SK-N-MC (cell line): ENCODE results near the gene SMURF1.

Experiments used
- DNase-seq: peaks from one replicate; pipeline ENCODE4 v3.0.0-alpha.2; 2011; ENCODE audit warnings: low read depth, low spot score
- H3K27ac ChIP-seq: fragments of 200-600 bp; sonication (generic); 2 replicates; pipeline ENCODE4 v1.5.1; 2016; ENCODE audit warnings: mixed run types
- H3K36me3 ChIP-seq: fragments of 200-600 bp; sonication (generic); 2 replicates; pipeline ENCODE4 v1.6.1; 2017; ENCODE audit warnings: antibody characterized with exemption, low read length, mixed read lengths; ENCODE audit not compliant: insufficient read depth
- H3K4me3 ChIP-seq: fragments of 200-600 bp; sonication (generic); 2 replicates; pipeline ENCODE4 v1.5.1; 2016
- H3K9ac ChIP-seq: fragments of 200-600 bp; sonication (generic); 2 replicates; pipeline ENCODE4 v1.8.0; 2017; ENCODE audit warnings: mixed run types, mixed read lengths; ENCODE audit not compliant: insufficient read length
- H3K9me3 ChIP-seq: fragments of 200-600 bp; sonication (generic); 2 replicates; pipeline ENCODE4 v1.6.1; 2017; ENCODE audit warnings: low read depth, mild to moderate bottlenecking, antibody characterized with exemption, low read length, moderate library complexity, mixed read lengths
- EZH2 ChIP-seq: fragments of 200-600 bp; sonication (generic); IDR thresholded peaks from one replicate; pipeline ENCODE4 v1.6.1; 2017; ENCODE audit warnings: antibody characterized with exemption
- FOXP2 ChIP-seq: optimal IDR thresholded peaks from 2 replicates; pipeline ENCODE3; 2011; ENCODE audit warnings: mild to moderate bottlenecking, moderate library complexity; ENCODE audit not compliant: insufficient read depth; ENCODE audit errors: extremely low read length, control extremely low read depth
- POLR2AphosphoS5 ChIP-seq: IDR thresholded peaks from 2 replicates; pipeline ENCODE4 v1.6.1; 2012; ENCODE audit warnings: mild to moderate bottlenecking, low read depth, low read length, borderline replicate concordance

The SMURF1 gene

DNA sequence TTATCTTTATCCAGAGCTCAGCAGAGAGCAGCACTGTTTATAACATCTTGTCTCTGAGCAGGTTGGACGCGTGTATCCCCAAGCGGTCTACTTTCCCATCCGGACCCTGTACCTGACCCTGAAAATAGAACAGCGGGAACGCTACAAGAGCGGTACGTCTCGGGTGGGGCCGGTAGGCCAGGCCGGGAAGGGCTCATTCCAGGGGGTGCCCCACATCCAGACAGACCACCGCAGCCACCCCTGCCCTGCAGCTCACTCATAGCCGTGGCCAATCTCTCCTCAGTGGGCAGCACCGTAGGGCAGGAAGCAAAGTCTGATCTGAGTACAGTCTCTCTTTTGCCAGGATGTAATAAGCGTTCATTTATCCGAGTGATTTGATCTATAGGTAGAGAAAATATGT, 151.8 kb downstream of the SMURF1 start:
- no peak overlapping the region for H3K9ac ChIP-seq
- peaks cover 90% of the 10 kb centered on the region for H3K36me3 ChIP-seq
- H3K9me3 ChIP-seq, result no peaks in the 10 kb centered on the region
- no peak for DNase-seq
- TF ChIP-seq EZH2 (no peak), POLR2AphosphoS5 (no peak), FOXP2 (no peak)
- H3K4me3 ChIP-seq, result no peak overlapping the region
- no peak overlapping the region for H3K27ac ChIP-seq

GRCh38 chr7:98991141-98991540, 152.8 kb downstream of the SMURF1 start:
- TF ChIP-seq POLR2AphosphoS5 (no peak), EZH2 (no peak), FOXP2 (no peak)
- Histone ChIP-seq H3K9me3 (no peaks in the 10 kb centered on the region), H3K36me3 (peaks cover 96% of the 10 kb centered on the region), H3K4me3 (no peak overlapping the region), H3K27ac (no peak overlapping the region), H3K9ac (no peak overlapping the region)
- no peak for DNase-seq

DNA sequence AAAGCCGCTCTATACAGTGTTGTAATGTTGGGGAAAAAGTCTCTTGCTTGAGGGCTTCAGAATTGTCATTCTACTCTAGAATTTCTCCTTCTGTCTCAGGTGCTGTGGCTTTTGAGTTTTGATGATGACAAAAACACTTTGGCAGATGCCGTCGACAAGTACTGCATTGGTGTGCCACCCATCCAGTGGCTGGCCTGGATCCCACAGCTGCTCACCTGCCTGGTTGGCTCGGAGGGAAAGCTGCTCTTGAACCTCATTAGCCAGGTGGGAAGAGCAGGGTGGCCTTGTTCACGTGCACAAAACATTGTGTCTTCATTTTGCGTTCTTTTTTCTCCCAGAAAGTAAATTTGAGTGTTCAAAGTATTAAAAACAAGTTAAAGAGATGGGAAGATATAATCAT, 153.6 kb downstream of the SMURF1 start:
- TF ChIP-seq EZH2 (no peak), POLR2AphosphoS5 (no peak), FOXP2 (no peak)
- Histone ChIP-seq H3K9ac (no peak overlapping the region), H3K36me3 (peaks cover 96% of the 10 kb centered on the region), H3K27ac (no peak overlapping the region), H3K4me3 (no peak overlapping the region), H3K9me3 (no peaks in the 10 kb centered on the region)
- DNase-seq, result no peak

DNA sequence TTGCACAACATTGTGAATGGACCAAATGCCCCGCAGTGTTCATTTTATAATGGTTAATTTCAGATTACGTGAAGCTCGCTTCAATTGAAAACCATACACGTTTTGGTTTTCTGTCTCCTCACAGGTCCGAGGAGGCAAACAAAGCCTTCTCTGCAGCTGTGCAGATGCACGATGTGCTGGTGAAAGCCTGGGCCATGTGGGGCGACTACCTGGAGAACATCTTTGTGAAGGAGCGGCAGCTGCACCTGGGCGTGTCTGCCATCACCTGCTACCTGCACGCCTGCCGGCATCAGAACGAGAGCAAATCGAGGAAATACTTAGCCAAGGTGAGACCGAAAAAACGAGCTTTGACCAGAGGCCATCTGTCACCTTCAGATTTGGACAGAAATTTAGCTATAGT, 155.3 kb downstream of the SMURF1 start:
- no peak for DNase-seq
- Histone ChIP-seq H3K4me3 (no peak overlapping the region), H3K9me3 (no peaks in the 10 kb centered on the region), H3K9ac (no peak overlapping the region), H3K36me3 (peaks cover 96% of the 10 kb centered on the region), H3K27ac (no peak overlapping the region)
- TF ChIP-seq POLR2AphosphoS5, result no peak
- no peak for TF ChIP-seq EZH2
- no peak for TF ChIP-seq FOXP2

GRCh38 chr7:98985945-98986344, 158.0 kb downstream of the SMURF1 start:
- no peak overlapping the region for H3K27ac ChIP-seq
- peaks cover 95% of the 10 kb centered on the region for H3K36me3 ChIP-seq
- TF ChIP-seq POLR2AphosphoS5, result no peak
- no peak for TF ChIP-seq EZH2
- no peak for TF ChIP-seq FOXP2
- no peak overlapping the region for H3K4me3 ChIP-seq
- DNase-seq, result no peak
- H3K9ac ChIP-seq, result no peak overlapping the region
- H3K9me3 ChIP-seq, result no peaks in the 10 kb centered on the region

- Histone ChIP-seq H3K27ac (no peak overlapping the region), H3K36me3 (peaks cover 94% of the 10 kb centered on the region), H3K9me3 (no peaks in the 10 kb centered on the region), H3K9ac (no peak overlapping the region), H3K4me3 (no peak overlapping the region)
- DNase-seq, result no peak
- no peak for TF ChIP-seq FOXP2
- TF ChIP-seq EZH2, result no peak
- TF ChIP-seq POLR2AphosphoS5, result no peak
These were observed 158.5 kb downstream of the SMURF1 start for GRCh38 chr7:98985406-98985805.

- Histone ChIP-seq H3K9me3 (no peaks in the 10 kb centered on the region), H3K27ac (no peak overlapping the region), H3K4me3 (no peak overlapping the region), H3K36me3 (peaks cover 95% of the 10 kb centered on the region), H3K9ac (no peak overlapping the region)
- no peak for TF ChIP-seq FOXP2
- TF ChIP-seq POLR2AphosphoS5, result no peak
- no peak for DNase-seq
These were observed 159.8 kb downstream of the SMURF1 start for GRCh38 chr7:98984126-98984525.

DNA sequence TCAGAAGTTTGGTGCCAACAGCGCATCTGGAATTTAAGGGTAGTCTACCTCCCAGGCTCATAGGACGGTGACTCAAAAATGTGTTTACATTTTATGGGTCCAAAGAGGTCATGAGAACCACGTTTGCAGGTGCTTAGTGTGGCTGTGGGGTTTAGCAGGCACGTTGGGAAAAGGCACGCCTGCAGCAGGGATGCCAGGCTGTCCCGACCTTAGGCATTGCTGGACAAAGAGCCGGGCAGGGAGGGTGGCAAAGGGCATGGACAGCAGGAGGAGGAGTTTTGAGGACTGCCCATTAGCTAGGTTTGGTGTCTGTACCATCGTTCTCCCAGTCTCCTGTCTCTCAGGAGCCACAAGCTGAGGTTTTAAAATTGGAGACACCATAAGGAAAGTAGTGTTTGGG, 161.2 kb downstream of the SMURF1 start:
- peaks cover 95% of the 10 kb centered on the region for H3K36me3 ChIP-seq
- no peak for DNase-seq
- no peak for TF ChIP-seq EZH2
- no peak for TF ChIP-seq POLR2AphosphoS5
- TF ChIP-seq FOXP2, result no peak
- H3K9me3 ChIP-seq, result no peaks in the 10 kb centered on the region
- no peak overlapping the region for H3K4me3 ChIP-seq
- no peak overlapping the region for H3K27ac ChIP-seq
- H3K9ac ChIP-seq, result no peak overlapping the region

GRCh38 chr7:98981701-98982100, 162.2 kb downstream of the SMURF1 start:
- Histone ChIP-seq H3K9ac (no peak overlapping the region), H3K4me3 (no peak overlapping the region), H3K27ac (no peak overlapping the region), H3K36me3 (peaks cover 95% of the 10 kb centered on the region), H3K9me3 (no peaks in the 10 kb centered on the region)
- no peak for DNase-seq
- no peak for TF ChIP-seq POLR2AphosphoS5
- TF ChIP-seq EZH2, result no peak
- no peak for TF ChIP-seq FOXP2
